ENCODE results near the gene TPM4. TPM values are rescaled to one million over a fixed set of nuclear protein-coding genes. Genes with fewer than 3 reads are reported as not detected.
"Not testable (repeated sequence)": the region's sequence is repeated elsewhere in the genome, so short reads cannot be mapped to it uniquely, and the experiment has no call there.

Gene TPM4
- total and polyA plus RNA-seq, 8 donors, result 167 to 609 (median 351) TPM

- H3K9me3 ChIP-seq; intact Hi-C loops (cut with DNase I; ENCODE audit: low total_unique reads); H3K27me3 ChIP-seq: not testable (repeated sequence)
- peak in 2 of 3 donors; percentile 14 to 22 for TF ChIP-seq POLR2AphosphoS5 (IDR thresholded peaks at IDR 0.05)
- H3K36me3 ChIP-seq, result peaks cover 64 to 79% (median 78%) of the 10 kb centered on the region in 4 donors
- H3K4me3 ChIP-seq, result peak overlapping the region in 1 of 4 donors; percentile 16
- peak overlapping the region; percentile 17 to 80 (median 42) for H3K27ac ChIP-seq
- H3K4me1 ChIP-seq, result peaks cover 21 to 52% (median 44%) of the 10 kb centered on the region in 4 donors
- DNase-seq, result peak in 1 of 2 donors; percentile 58
- WGBS, 5 donors, result 76 to 85% (median 82%) methylated on average over 19 of the region's 19 CpGs
Observed at GRCh38 chr19:16119075-16119857, 43.0 kb downstream of the TPM4 start.

- H3K36me3 ChIP-seq, result peaks cover 78 to 98% (median 93%) of the 10 kb centered on the region in 4 donors
- intact Hi-C loops (cut with DNase I; ENCODE audit: low total_unique reads), result no loop called here
- TF ChIP-seq EP300 (IDR thresholded peaks at IDR 0.05), result no peak
- no peak for TF ChIP-seq CTCF (IDR thresholded peaks at IDR 0.05)
- DNase-seq, result no peak
- no peaks in the 10 kb centered on the region for H3K9me3 ChIP-seq
- no peaks in the 10 kb centered on the region for H3K27me3 ChIP-seq
- WGBS, 5 donors, result 70 to 93% (median 89%) methylated on average over 5 of the region's 5 CpGs
- no peak overlapping the region for H3K27ac ChIP-seq
- no peak overlapping the region for H3K4me3 ChIP-seq
- H3K4me1 ChIP-seq, result peaks cover 2 to 36% (median 27%) of the 10 kb centered on the region in 4 donors
Observed at GRCh38 chr19:16121141-16121540, 44.8 kb downstream of the TPM4 start.

GRCh38 chr19:16121967-16122366 is 45.7 kb downstream of the TPM4 start:
- Histone ChIP-seq H3K36me3 (peaks cover 80 to 100% (median 95%) of the 10 kb centered on the region in 4 donors), H3K27ac (no peak overlapping the region), H3K27me3 (no peaks in the 10 kb centered on the region), H3K9me3 (no peaks in the 10 kb centered on the region), H3K4me3 (no peak overlapping the region), H3K4me1 (peaks cover 0 to 32% (median 18%) of the 10 kb centered on the region in 4 donors)
- WGBS, 5 donors, result 86 to 97% (median 93%) methylated on average over 7 to 11 of the region's 11 CpGs
- TF ChIP-seq CTCF (IDR thresholded peaks at IDR 0.05) (no peak), POLR2A (IDR thresholded peaks at IDR 0.05) (no peak), EP300 (IDR thresholded peaks at IDR 0.05) (no peak)
- intact Hi-C loops (cut with DNase I; ENCODE audit: low total_unique reads), result no loop called here
- no peak for DNase-seq

- peaks cover 89 to 100% (median 100%) of the 10 kb centered on the region in 4 donors for H3K36me3 ChIP-seq
- 91 to 93% (median 93%) methylated on average over 10 to 14 of the region's 14 CpGs for WGBS, 5 donors
Observed at GRCh38 chr19:16124953-16125352, 48.7 kb downstream of the TPM4 start.

More at GRCh38 chr19:16124953-16125352, 48.7 kb downstream of the TPM4 start:
- Histone ChIP-seq H3K27ac (peak overlapping the region in 1 of 5 donors; percentile 43), H3K27me3 (no peaks in the 10 kb centered on the region), H3K9me3 (no peaks in the 10 kb centered on the region), H3K4me1 (peaks cover 0 to 7% (median 2%) of the 10 kb centered on the region in 4 donors), H3K4me3 (no peak overlapping the region)
- TF ChIP-seq POLR2A (IDR thresholded peaks at IDR 0.05) (no peak), CTCF (IDR thresholded peaks at IDR 0.05) (no peak), EP300 (IDR thresholded peaks at IDR 0.05) (no peak), POLR2AphosphoS5 (IDR thresholded peaks at IDR 0.05) (no peak)
- DNase-seq, result no peak
- intact Hi-C loops (cut with DNase I; ENCODE audit: low total_unique reads), result no loop called here
